GM21723 (cell line): ENCODE measurements around the gene TBL1XR1.
"Not testable (repeated sequence)": the region's sequence is repeated elsewhere in the genome, so short reads cannot be mapped to it uniquely, and the experiment has no call there.

Source experiments
- ATAC-seq: cut with Tn5 transposase; IDR thresholded peaks from one replicate; pipeline ENCODE4 v1.9.1; 2021; ENCODE audit warnings: mild to moderate bottlenecking, moderate library complexity; ENCODE audit not compliant: unreplicated experiment

The TBL1XR1 gene

DNA sequence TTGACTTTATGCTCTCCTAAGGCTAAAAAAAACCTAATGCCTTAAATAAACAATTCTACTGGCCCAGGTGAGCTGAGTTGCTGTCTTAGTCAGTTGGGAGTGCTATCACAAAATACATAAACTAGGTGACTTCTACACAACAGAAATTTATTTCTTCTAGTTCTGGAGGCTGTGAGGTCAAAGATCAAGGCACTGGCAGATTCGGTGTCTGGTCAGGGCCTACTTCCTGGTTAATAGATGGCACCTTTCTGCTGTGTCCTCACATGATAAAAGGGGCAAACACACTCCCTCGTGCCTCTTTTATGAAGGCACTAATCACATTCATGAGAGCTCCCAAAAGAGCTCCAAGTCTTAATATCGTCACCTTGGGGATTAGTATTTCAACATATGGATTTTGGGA is 11.5 kb upstream of the TBL1XR1 start:
- no peak for ATAC-seq

DNA sequence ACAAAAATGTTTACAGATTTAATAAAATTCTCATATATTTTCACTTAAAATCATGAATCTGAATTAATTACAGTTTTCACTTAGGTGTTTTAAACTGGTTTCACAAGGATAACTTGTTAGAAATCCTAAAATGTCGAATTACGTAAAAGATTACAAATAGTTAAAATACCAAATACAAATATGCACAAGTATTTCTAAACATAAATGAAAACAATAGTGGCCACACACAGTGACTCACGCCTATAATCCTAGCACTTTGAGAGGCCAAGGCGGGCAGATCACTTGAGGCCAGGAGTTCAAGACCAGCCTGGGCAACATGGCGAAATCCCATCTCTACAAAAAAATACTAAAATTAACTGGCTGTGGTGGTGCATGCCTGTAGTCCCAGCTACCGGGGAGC is 10.9 kb upstream of the TBL1XR1 start:
- ATAC-seq, result no peak

DNA sequence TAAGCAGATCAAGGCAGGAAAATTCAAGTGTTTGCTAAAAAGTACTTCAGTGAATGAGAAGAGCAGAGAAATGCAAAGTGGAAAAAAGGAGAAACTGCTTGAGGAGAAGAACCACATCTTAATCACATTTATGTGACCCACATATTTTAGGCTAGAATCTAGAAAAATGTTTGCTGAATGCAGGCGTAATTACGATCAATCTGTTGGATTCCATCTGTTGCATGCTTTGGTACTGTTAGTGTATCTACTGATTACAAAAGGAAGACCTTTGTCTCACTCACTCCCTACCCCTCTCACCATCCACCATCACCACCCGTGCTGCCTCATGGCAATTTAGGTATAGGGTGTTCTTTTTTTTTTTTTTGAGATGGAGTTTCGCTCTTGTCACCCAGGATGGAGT is 9.7 kb upstream of the TBL1XR1 start:
- no peak for ATAC-seq

DNA sequence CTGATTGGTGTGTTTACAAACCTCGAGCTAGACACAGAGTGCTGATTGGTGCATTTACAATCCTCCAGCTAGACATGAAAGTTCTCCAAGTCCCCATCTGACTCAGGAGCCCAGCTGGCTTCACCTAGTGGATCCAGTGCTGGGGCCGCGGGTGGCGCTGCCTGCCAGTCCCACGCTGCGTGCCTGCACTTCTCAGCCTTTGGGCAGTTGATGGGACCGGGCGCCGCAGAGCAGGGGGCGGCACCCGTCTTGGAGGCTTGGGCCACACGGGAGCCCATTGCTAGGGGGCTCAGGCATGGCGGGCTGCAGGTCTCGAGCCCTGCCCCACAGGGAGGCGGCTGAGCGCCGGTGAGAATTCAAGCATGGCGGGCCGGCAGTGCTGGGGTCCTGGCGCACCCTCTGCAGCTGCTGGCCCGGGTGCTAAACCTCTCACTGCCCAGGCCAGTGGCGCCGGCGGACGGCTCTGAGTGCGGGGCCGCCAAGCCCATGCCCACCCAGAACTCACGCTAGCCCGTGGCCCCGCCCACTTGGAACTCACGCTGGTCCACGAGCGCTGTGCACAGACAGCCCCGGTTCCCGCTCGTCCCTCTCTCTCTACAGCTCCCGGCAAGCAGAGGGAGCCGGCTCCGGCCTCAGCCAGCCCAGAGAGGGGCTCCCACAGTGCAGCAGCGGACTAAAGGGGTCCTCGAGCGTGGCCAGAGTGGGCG is 6.6 kb upstream of the TBL1XR1 start:
- no peak for ATAC-seq

DNA sequence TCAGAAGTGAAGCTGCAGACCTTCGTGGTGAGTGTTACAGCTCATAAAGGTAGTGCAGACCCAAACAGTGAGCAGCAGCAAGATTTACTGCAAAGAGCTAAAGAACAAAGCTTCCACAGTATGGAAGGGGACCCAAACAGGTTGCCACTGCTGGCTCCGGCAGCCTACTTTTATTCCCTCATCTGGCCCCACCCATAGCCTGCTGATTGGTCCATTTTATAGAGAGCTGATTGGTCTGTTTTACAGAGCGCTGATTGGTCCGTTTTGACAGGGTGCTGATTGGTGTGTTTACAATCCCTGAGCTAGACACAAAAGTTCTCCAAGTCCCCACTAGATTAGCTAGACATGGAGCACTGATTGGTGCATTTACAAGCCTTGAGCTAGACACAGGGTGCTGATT is 5.7 kb upstream of the TBL1XR1 start:
- not testable (repeated sequence) for ATAC-seq

DNA sequence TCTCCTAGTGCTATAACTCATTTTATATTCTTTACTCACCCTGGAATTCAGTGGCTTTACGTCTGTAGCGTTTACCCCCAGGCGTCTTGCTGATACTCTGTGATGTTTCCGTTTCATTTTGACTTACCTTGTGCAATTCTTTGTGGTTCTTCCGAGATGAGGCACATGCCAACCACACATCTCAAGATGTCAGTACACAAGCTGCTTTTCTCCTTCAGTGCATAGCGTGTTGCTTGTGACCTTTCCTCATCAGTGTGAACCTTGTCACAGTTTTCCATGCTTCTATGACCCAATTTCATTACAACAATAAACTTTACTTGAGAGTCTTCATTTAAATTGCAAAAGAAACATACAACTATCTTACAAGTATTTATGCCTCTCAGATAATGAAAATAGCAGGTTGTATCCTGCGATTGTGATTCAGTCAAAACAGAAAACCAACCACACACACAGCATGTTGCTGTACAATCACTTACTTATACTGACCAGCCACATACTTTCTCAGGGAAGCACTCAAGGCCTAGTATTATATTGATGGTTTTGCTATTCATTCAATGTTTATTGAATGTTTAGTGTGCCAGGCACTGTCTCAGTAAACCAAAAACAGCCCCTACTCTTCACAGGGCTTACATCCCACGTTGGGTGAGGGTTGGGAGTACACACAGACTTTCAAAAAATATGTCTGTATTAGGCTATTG is 4.6 kb upstream of the TBL1XR1 start:
- peak; percentile 75 for ATAC-seq

DNA sequence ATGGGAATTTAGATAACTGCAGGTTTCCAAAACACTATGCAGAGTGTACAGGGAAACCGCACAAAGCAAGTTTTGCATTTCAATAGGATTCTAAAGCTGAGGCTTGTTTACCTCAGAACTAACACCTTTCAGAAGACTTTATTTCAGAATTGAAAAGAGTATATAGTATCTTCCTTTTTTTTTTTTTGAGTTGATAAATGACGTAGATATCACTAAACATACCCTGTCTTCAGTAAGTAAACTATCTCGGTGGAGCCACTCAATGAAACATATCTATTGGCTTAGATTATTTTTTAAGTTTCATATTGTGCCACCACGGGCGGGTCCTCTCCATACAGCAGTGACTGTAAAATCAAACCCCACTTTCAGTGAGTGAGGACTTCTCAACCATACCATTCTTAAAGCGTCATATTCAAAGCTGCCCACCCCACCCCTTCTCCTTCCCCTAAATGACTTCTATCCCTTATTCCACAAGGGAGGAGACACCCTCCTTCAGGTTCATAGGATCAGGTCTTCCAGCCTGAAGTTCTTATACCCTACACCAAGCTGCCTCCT is 2.0 kb upstream of the TBL1XR1 start:
- no peak for ATAC-seq

DNA sequence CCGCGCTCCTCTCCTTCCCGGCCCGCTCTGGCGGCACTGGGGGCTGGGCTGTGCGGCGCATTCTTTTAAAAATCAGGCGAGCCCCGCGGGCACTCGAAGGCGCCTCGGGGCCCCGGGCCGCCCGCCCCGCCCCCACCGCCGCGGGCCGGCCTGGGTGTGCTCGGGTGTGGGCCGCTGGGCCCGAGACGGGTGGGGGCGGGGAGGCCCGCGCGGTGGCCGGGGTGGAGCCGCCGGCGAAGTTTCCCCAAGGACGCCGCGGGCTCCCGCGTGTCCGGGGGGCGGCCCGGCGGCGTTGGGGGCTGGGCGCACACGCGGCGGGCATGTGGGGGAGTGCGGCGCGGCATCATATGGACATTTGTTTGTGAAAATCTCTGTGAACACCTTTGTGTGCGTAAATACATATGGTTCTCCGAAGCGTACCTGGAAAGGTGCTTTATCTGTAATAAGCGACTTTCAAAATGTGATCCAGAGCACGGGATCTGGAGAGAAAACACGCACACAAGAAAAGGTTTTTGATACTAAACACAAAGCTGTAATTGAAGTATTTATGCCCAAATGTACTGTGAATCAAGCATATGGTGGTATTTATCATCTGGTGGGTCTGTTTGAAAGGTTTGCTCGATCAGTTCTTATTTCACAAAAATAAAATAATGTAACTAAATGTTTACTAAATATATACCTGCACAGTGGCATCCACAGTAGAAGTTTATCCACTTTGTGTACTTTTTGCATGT is 612 bp upstream of the TBL1XR1 start:
- peak; percentile 31 for ATAC-seq

DNA sequence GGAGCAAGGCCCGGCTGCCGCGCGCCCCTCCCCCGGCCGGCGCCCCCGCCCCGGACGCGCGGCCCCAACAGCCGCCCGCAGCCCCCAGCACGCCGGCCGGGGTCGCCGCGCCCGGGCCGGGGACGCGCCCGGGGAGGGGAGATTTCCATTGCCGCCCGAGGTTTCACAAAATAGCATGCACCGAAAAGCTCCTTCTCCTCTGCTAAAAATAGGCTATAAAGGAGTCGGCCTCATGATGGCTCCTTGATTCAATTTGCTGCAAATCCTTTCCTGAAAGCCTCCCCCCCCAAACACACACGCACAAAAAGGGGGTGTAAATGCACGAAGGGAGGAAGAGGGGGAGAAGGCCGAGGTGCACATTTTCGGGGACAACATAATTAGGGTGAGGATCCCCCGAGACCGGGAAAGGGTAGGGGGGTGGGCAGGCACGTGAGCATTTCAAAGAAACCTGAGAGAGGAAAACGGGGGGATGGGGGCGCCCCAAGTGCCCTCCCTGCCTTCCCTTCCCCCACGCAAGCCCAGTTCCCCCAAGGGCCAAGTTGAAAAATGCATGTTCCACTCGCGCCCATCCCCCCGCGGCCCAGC is 734 bp downstream of the TBL1XR1 start:
- no peak for ATAC-seq

DNA sequence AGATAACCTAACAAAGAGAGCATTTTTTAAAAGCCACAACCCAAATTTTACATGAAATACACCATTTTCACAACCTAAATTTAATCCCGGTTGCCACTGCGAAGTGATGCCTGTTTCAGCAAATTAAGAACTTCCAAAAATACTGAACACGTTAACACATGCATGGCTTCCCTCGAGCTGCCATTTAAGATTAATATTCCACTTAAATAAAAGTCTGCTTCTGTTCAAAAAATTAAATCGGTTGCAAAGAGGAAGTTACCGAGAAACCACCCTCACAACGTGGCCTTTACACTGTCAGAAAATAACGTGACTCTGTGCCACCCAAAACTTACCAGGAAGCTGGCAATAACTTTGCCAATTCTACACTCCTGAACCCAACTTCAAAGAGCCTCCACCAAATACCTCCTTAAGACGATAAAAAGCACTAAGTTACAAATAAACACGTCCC is 1.2 kb downstream of the TBL1XR1 start:
- no peak for ATAC-seq

DNA sequence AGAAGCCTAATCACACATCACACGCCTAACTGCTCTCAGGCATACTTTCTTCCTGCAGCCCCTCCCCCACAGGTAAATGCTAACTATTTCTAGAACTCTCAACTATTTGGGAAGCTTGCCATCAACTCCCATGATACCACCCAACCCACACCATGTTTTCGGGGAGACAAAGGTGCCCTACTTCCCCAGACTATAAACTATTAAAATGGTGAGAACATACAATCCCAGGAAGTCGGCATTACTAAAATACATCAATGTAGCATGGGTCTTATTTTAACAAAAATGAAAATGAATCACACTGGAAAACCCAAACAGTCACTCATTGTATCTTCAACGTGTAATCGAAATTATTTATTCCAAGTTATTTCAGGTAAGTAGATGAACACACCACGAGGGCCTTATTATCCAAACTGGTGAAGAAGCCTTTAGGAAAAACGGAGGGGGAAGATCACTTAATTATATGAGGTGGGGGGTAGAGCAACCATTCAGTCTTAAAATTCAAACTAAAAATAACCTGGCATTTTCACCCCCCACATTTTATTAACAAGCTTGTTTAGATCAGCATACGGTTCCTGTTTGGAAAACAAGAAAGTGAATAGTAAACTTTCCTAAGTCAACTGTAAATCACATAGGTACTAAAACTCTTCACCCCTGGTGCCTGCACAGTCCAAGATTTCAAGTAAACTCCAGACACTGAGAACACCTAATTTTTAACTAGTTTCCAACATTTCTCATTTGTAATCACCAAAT is 1.9 kb downstream of the TBL1XR1 start:
- ATAC-seq, result no peak

DNA sequence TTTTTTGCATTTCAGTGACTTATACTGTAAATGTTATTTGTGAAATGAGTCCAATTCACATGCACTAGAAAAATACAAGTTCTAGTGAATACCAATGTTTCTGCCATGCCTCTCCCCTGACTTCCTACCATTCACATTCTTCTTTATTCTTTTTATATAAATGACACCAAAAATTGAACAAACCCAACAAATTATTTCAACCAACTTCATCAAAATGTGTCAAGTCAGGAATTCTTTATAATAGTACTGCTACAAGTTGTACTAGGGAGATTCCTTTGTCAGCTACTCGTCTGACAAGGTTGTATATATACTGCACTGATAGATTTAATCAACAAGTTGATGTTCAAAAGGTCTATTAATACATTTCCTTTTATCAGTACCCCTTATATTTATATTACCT is 3.0 kb downstream of the TBL1XR1 start:
- ATAC-seq, result no peak

DNA sequence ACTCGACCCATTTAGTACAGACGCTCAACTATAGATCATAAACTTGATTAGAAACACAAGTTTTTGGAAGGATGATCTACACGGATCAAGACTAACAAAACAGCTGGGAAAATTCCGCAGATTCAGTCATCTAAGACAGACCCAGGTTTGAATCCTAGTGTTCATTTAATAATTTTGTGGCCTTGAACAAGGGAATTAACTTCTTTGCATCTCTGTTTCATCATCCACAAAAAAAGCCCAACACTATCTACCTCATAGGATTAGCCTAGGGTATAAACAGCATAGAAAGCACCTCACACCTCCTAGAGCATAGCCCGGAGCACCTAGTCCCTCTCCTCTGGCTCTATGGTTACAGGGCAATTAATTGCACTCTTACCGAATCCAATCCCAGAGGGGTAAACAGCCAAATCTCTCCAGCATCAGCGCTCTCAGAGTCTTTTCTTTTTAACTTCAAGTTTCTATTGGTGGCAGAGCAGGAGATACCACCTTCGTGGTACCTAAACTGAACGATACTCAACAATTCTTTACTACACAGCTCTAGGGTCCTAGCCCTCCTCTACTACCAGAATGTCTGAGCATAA is 3.5 kb downstream of the TBL1XR1 start:
- no peak for ATAC-seq

DNA sequence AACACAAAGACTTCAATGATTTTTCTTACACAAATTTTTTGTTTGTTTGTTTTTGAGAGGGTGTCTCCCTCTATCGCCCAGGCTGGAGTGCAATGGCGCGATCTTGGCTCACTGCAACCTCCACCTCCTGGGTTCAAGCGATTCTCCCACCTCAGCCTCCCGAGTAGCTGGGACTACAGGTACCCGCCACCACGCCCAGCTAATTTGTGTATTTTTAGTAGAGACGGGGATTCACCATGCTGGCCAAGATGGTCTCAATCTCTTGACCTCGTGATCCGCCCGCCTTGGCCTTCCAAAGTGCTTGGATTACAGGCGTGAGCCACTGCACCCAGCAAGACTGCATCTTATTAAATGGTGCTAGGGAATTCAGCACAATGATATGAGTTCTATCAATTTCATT is 4.0 kb downstream of the TBL1XR1 start:
- not testable (repeated sequence) for ATAC-seq

DNA sequence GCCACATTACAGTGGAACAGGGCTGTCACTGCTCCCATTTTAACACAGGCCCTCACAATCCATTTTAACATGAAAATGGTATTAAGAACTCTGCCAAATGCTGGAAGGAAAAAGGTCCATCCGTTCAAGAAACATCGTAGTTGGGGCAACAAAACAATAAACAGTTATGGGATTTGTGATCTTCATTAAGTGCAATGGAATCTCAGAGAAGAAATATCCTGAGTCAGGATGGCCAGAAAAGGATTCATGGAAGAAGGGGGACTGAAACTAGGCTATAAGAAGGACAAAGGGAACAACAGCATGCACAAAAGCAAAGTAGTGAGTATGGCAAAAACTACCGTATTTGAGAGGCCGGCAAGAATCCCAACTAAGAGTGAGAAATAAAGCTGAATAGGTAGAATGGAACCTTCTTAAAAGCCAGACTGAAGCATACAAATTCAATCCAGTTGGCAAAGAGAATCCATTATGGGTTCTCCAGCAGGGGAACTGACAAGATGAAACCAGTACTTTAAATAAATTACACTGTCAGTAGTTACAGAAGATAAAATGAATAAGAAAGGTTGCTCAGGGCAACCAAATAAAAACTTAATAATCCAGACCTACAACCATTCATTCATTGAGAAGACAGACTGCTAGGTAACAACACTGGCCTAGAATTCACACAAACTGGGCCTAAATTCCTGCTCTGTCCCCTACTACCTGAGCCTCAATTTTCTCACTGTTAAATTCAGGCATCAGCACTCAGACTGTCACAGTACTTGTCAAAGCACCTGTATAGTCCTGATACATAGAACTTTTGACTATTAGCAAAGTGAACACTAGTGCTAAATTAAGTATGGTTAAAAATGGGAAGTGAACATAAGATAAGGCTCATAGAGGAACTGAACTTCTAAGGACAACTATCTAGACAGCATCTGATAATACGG is 6.3 kb downstream of the TBL1XR1 start:
- ATAC-seq, result peak; percentile 50

DNA sequence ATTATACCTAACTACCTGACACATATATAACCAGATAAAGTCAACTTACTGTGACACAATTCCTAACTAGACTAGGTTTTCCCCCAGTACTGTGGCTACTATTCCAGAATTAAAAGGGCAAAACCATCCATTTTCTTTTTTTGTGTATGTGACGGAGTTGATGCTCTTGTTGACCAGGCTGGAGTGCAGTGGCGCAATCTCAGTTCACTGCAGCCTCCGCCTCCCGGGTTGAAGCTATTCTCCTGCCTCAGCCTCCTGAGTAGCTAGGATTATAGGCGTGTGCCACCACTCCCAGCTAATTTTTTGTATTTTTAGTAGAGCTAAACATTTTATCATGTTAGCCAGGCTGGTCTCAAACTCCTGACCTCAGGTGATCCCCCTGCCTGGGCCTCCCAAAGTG is 7.1 kb downstream of the TBL1XR1 start:
- not testable (repeated sequence) for ATAC-seq

DNA sequence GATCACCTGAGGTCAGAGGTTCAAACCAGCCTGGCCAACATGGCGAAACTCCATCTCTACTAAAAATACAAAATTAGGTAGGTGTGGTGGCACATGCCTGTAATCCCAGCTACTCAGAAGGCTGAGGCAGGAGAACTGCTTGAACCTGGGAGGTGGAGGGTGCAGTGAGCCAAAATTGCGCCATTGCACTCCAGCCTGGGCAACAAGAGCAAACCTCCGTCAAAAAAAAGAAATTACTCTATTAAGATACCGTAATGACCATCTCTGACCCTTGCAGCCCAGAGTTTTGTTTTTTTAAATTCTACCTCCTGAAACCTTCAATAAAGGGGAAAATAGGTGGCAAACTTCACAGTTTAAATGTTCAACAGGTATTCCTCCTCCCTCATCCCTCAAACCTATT is 9.0 kb downstream of the TBL1XR1 start:
- not testable (repeated sequence) for ATAC-seq

DNA sequence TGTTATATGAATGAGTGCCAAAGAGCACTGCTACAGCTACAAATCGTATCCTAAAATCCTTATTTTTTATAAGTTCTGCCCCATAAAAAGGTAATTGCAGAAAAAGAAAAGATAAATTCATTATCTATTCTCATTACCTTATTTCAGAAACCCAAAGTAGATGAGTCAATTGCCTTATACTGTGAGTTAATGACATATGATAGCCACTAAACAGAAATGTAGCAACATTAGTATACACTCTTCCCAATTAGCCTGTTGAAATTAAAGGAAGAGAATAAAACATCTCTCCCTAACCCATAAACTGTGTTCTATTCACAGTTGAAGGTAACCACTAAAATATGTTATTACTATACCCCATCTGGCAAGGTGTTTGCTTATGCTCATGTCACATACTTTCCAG is 11.0 kb downstream of the TBL1XR1 start:
- no peak for ATAC-seq

DNA sequence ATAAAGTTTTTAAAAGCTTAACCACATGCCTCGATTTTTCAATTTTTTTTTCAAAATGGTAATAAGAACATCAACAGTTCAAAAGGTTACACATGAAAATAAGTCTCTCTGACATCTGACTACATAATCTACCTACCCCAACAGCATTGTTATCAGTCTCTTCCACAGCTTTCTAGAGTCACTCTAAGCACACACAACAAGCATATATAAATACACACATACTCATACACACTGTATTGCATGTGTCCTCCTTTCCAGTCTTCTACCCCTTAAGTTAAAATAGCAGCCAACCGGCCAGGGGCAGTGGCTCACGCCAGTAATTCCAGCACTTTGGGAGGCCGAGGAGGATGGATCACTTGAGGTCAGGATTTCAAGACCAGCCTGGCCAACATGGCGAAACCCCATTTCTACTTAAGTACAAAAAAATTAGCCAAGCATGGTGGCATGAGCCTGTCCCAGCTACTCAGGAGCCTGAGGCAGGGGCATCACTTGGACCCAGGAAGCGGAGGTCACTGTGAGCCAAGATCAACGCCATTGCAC is 12.2 kb downstream of the TBL1XR1 start:
- peak; percentile 31 for ATAC-seq
